ENCODE measurements around the gene MYO1E.
A peak's percentile ranks its signal among the peaks of the same experiment; 100 is the strongest.

Gene MYO1E

GRCh38 chr15:59312205-59312604 lies 60.5 kb downstream of the MYO1E start:
- FAIRE-seq (peak; percentile 59), DNase-seq (ENCODE audit: insufficient read length, low spot score) (no peak)
- TF ChIP-seq PAX5 (IDR thresholded peaks at IDR 0.05; ENCODE audit: insufficient read depth, low read length, severe bottlenecking) (no peak), POU2F2 (IDR thresholded peaks at IDR 0.05; ENCODE audit: low read depth, low read length) (no peak), POLR2A (IDR thresholded peaks at IDR 0.05; ENCODE audit: low read depth, low read length) (no peak), SPI1 (IDR thresholded peaks at IDR 0.05; ENCODE audit: low read depth, low read length) (0 out of 2 replicates have a peak, but pooled peaks have one; percentile 3), TAF1 (IDR thresholded peaks at IDR 0.05; ENCODE audit: low read depth, low read length) (no peak), POLR2AphosphoS5 (IDR thresholded peaks at IDR 0.05; ENCODE audit: low read depth, low read length) (no peak)

GRCh38 chr15:59311195-59311594 lies 61.5 kb downstream of the MYO1E start:
- FAIRE-seq (no peak), DNase-seq (ENCODE audit: insufficient read length, low spot score) (no peak)
- TF ChIP-seq POLR2AphosphoS5 (IDR thresholded peaks at IDR 0.05; ENCODE audit: low read depth, low read length) (no peak), TAF1 (IDR thresholded peaks at IDR 0.05; ENCODE audit: low read depth, low read length) (no peak), SPI1 (IDR thresholded peaks at IDR 0.05; ENCODE audit: low read depth, low read length) (no peak), POLR2A (IDR thresholded peaks at IDR 0.05; ENCODE audit: low read depth, low read length) (no peak), PAX5 (IDR thresholded peaks at IDR 0.05; ENCODE audit: insufficient read depth, low read length, severe bottlenecking) (no peak), POU2F2 (IDR thresholded peaks at IDR 0.05; ENCODE audit: low read depth, low read length) (no peak)

GRCh38 chr15:59309405-59309804 lies 63.3 kb downstream of the MYO1E start:
- DNase-seq (ENCODE audit: insufficient read length, low spot score) (no peak), FAIRE-seq (no peak)
- TF ChIP-seq POLR2AphosphoS5 (IDR thresholded peaks at IDR 0.05; ENCODE audit: low read depth, low read length), result no peak
- TF ChIP-seq TAF1 (IDR thresholded peaks at IDR 0.05; ENCODE audit: low read depth, low read length), result no peak
- TF ChIP-seq POLR2A (IDR thresholded peaks at IDR 0.05; ENCODE audit: low read depth, low read length), result no peak
- no peak for TF ChIP-seq POU2F2 (IDR thresholded peaks at IDR 0.05; ENCODE audit: low read depth, low read length)
- no peak for TF ChIP-seq SPI1 (IDR thresholded peaks at IDR 0.05; ENCODE audit: low read depth, low read length)
- no peak for TF ChIP-seq PAX5 (IDR thresholded peaks at IDR 0.05; ENCODE audit: insufficient read depth, low read length, severe bottlenecking)

- DNase-seq (ENCODE audit: insufficient read length, low spot score), result no peak
- FAIRE-seq, result no peak
- TF ChIP-seq SPI1 (IDR thresholded peaks at IDR 0.05; ENCODE audit: low read depth, low read length), result no peak
- TF ChIP-seq TAF1 (IDR thresholded peaks at IDR 0.05; ENCODE audit: low read depth, low read length), result no peak
- no peak for TF ChIP-seq POLR2A (IDR thresholded peaks at IDR 0.05; ENCODE audit: low read depth, low read length)
- TF ChIP-seq POU2F2 (IDR thresholded peaks at IDR 0.05; ENCODE audit: low read depth, low read length), result no peak
- TF ChIP-seq POLR2AphosphoS5 (IDR thresholded peaks at IDR 0.05; ENCODE audit: low read depth, low read length), result no peak
- no peak for TF ChIP-seq PAX5 (IDR thresholded peaks at IDR 0.05; ENCODE audit: insufficient read depth, low read length, severe bottlenecking)
These were observed 65.5 kb downstream of the MYO1E start for GRCh38 chr15:59307165-59307537.

GRCh38 chr15:59306520-59307164 lies 66.0 kb downstream of the MYO1E start:
- FAIRE-seq (no peak), DNase-seq (ENCODE audit: insufficient read length, low spot score) (no peak)
- TF ChIP-seq PAX5 (IDR thresholded peaks at IDR 0.05; ENCODE audit: insufficient read depth, low read length, severe bottlenecking) (no peak), POLR2A (IDR thresholded peaks at IDR 0.05; ENCODE audit: low read depth, low read length) (no peak), POLR2AphosphoS5 (IDR thresholded peaks at IDR 0.05; ENCODE audit: low read depth, low read length) (no peak), SPI1 (IDR thresholded peaks at IDR 0.05; ENCODE audit: low read depth, low read length) (no peak), TAF1 (IDR thresholded peaks at IDR 0.05; ENCODE audit: low read depth, low read length) (no peak)

- DNase-seq (ENCODE audit: insufficient read length, low spot score), result no peak
- FAIRE-seq, result no peak
- no peak for TF ChIP-seq POU2F2 (IDR thresholded peaks at IDR 0.05; ENCODE audit: low read depth, low read length)
- no peak for TF ChIP-seq TAF1 (IDR thresholded peaks at IDR 0.05; ENCODE audit: low read depth, low read length)
- no peak for TF ChIP-seq SPI1 (IDR thresholded peaks at IDR 0.05; ENCODE audit: low read depth, low read length)
- no peak for TF ChIP-seq POLR2AphosphoS5 (IDR thresholded peaks at IDR 0.05; ENCODE audit: low read depth, low read length)
- no peak for TF ChIP-seq POLR2A (IDR thresholded peaks at IDR 0.05; ENCODE audit: low read depth, low read length)
- no peak for TF ChIP-seq PAX5 (IDR thresholded peaks at IDR 0.05; ENCODE audit: insufficient read depth, low read length, severe bottlenecking)
These were observed 67.9 kb downstream of the MYO1E start for GRCh38 chr15:59304807-59305206.

- TF ChIP-seq POU2F2 (IDR thresholded peaks at IDR 0.05; ENCODE audit: low read depth, low read length) (no peak), POLR2AphosphoS5 (IDR thresholded peaks at IDR 0.05; ENCODE audit: low read depth, low read length) (no peak), POLR2A (IDR thresholded peaks at IDR 0.05; ENCODE audit: low read depth, low read length) (no peak)
- FAIRE-seq (no peak), DNase-seq (ENCODE audit: insufficient read length, low spot score) (no peak)
These were observed 68.5 kb downstream of the MYO1E start for GRCh38 chr15:59304034-59304795.

- DNase-seq (ENCODE audit: insufficient read length, low spot score), result no peak
These were observed 69.0 kb downstream of the MYO1E start for GRCh38 chr15:59303633-59304032.

GRCh38 chr15:59303136-59303535 lies 69.5 kb downstream of the MYO1E start:
- DNase-seq (ENCODE audit: insufficient read length, low spot score), result no peak
- TF ChIP-seq PAX5 (IDR thresholded peaks at IDR 0.05; ENCODE audit: insufficient read depth, low read length, severe bottlenecking) (no peak), POU2F2 (IDR thresholded peaks at IDR 0.05; ENCODE audit: low read depth, low read length) (no peak), SPI1 (IDR thresholded peaks at IDR 0.05; ENCODE audit: low read depth, low read length) (no peak), POLR2AphosphoS5 (IDR thresholded peaks at IDR 0.05; ENCODE audit: low read depth, low read length) (no peak), TAF1 (IDR thresholded peaks at IDR 0.05; ENCODE audit: low read depth, low read length) (no peak)
- FAIRE-seq, result no peak

More at GRCh38 chr15:59303633-59304032, 69.0 kb downstream of the MYO1E start:
- no peak for TF ChIP-seq POU2F2 (IDR thresholded peaks at IDR 0.05; ENCODE audit: low read depth, low read length)
- no peak for TF ChIP-seq PAX5 (IDR thresholded peaks at IDR 0.05; ENCODE audit: insufficient read depth, low read length, severe bottlenecking)
- no peak for TF ChIP-seq POLR2AphosphoS5 (IDR thresholded peaks at IDR 0.05; ENCODE audit: low read depth, low read length)
- TF ChIP-seq POLR2A (IDR thresholded peaks at IDR 0.05; ENCODE audit: low read depth, low read length), result no peak
- TF ChIP-seq SPI1 (IDR thresholded peaks at IDR 0.05; ENCODE audit: low read depth, low read length), result no peak
- TF ChIP-seq TAF1 (IDR thresholded peaks at IDR 0.05; ENCODE audit: low read depth, low read length), result no peak
- FAIRE-seq, result no peak
